Fibroblast of villous mesenchyme (primary cell): ENCODE results near the gene RTP3. TPM values are rescaled to one million over a fixed set of nuclear protein-coding genes. Genes with fewer than 3 reads are reported as not detected.

ENCODE experiments used
- DNase-seq: peaks from one replicate; pipeline ENCODE4 v3.0.0-alpha.2; 2010; ENCODE audit warnings: low read depth
- H3K4me3 ChIP-seq: 2 replicates; pipeline ENCODE4 v1.5.1; 2011; ENCODE audit warnings: low read depth, mild to moderate bottlenecking, low read length
- CTCF ChIP-seq: IDR thresholded peaks from 2 replicates; pipeline ENCODE4 v1.5.1; 2012; ENCODE audit warnings: low read depth, mild to moderate bottlenecking, low read length; ENCODE audit not compliant: insufficient read depth
- total RNA-seq: library from RNA; depleted of rRNA; stranded (reverse); fragments of >200 nt; gene quantifications from 2 replicates; pipeline ENCODE4 v1.2.3, GENCODE V29; 2012

The RTP3 gene
- total RNA-seq, 1 donor = 0.43 TPM

- DNase-seq = no peak
- no peak for TF ChIP-seq CTCF
- H3K4me3 ChIP-seq = no peak overlapping the region
Observed at GRCh38 chr3:46524008-46524407, 26.2 kb downstream of the RTP3 start.

GRCh38 chr3:46524832-46525231 lies 27.1 kb downstream of the RTP3 start:
- TF ChIP-seq CTCF = no peak
- no peak for DNase-seq
- H3K4me3 ChIP-seq = no peak overlapping the region

- TF ChIP-seq CTCF = no peak
- no peak overlapping the region for H3K4me3 ChIP-seq
- no peak for DNase-seq
Observed at GRCh38 chr3:46527239-46527638, 29.5 kb downstream of the RTP3 start.

- DNase-seq = no peak
- no peak overlapping the region for H3K4me3 ChIP-seq
- TF ChIP-seq CTCF = no peak
Observed at GRCh38 chr3:46533091-46533490, 35.3 kb downstream of the RTP3 start.

GRCh38 chr3:46535746-46536145 lies 38.0 kb downstream of the RTP3 start:
- TF ChIP-seq CTCF = no peak
- DNase-seq = no peak
- H3K4me3 ChIP-seq = no peak overlapping the region

GRCh38 chr3:46536758-46537157 lies 39.0 kb downstream of the RTP3 start:
- no peak for DNase-seq
- no peak for TF ChIP-seq CTCF
- no peak overlapping the region for H3K4me3 ChIP-seq

- no peak for TF ChIP-seq CTCF
- no peak overlapping the region for H3K4me3 ChIP-seq
- DNase-seq = no peak
Observed at GRCh38 chr3:46537316-46537715, 39.5 kb downstream of the RTP3 start.
